ENCODE results near the gene BANF2. TPM values are rescaled to one million over a fixed set of nuclear protein-coding genes. Genes with fewer than 3 reads are reported as not detected.

Gene BANF2
- total and polyA plus RNA-seq, 2 of the 13 experiments (the other 11 are each of a cell fraction or from before 2014, with no cell fraction given) = 0.35 TPM; not detected in 1

GRCh38 chr20:17710379-17711266 is 10.9 kb downstream of the BANF2 start (continued):
- TF ChIP-seq NR2F2 (IDR thresholded peaks at IDR 0.05; ENCODE audit: borderline replicate concordance, low read depth) (peak; percentile 52; the same call in 1 of the 2 replicates), PRDM10 (CRISPR knock-in tag; IDR thresholded peaks at IDR 0.05; ENCODE audit: low read depth) (no peak), KDM4B (CRISPR knock-in tag; IDR thresholded peaks at IDR 0.05) (no peak), NCOR1 (IDR thresholded peaks at IDR 0.05; ENCODE audit: borderline replicate concordance, low read length) (peak; percentile 86), RFXANK (CRISPR knock-in tag; IDR thresholded peaks at IDR 0.05) (no peak), YEATS2 (CRISPR knock-in tag; IDR thresholded peaks at IDR 0.05; ENCODE audit: borderline replicate concordance) (peak; percentile 57; the same call in 1 of the 2 replicates), CEBPZ (IDR thresholded peaks at IDR 0.05; ENCODE audit: low read length) (no peak), NR2F6 (IDR thresholded peaks at IDR 0.05) (no peak), NR2F6 (CRISPR knock-in tag; IDR thresholded peaks at IDR 0.05) (peak; percentile 36; the same call in 1 of the 2 replicates), ZNF782 (CRISPR knock-in tag; IDR thresholded peaks at IDR 0.05; ENCODE audit: borderline replicate concordance) (no peak), HOXD1 (CRISPR knock-in tag; IDR thresholded peaks at IDR 0.05) (no peak), KIAA2018 (CRISPR knock-in tag; IDR thresholded peaks at IDR 0.05; ENCODE audit: borderline replicate concordance) (no peak), ZZZ3 (CRISPR knock-in tag; IDR thresholded peaks at IDR 0.05; ENCODE audit: borderline replicate concordance) (no peak)

Data from HepG2 (cell line).